GM18517 (cell line): Measurements from ENCODE around the gene SIMC1.

Source experiments
- ATAC-seq: cut with Tn5 transposase; IDR thresholded peaks from one replicate; pipeline ENCODE4 v1.9.1; 2021; ENCODE audit warnings: mild to moderate bottlenecking, moderate library complexity; ENCODE audit not compliant: unreplicated experiment

Gene SIMC1

DNA sequence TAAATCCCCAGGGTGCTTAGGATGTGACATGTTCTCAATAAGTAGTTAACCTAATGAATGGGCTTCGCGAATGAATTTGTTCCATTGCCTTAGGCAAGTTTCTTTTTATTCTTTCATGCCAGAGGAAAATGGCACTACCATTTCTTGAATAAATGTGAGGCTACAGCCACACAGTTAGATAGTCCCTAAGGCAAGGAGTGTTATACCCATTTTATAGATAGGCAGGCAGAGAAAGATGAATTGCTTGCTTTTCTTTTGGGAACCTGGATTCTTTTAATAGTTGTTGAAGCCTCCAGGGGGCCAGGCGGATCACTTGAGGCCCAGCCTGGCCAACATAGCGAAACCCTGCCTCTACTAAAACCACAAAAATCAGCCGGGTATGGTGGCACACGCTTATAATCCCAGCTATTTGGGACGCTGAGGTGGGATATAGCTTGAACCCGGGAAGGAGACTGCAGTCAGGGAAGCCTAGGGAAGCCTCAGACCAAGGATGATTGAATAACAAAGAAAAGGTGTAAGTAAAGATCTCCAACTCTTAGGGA is 149.2 kb downstream of the SIMC1 start:
- ATAC-seq: no peak

DNA sequence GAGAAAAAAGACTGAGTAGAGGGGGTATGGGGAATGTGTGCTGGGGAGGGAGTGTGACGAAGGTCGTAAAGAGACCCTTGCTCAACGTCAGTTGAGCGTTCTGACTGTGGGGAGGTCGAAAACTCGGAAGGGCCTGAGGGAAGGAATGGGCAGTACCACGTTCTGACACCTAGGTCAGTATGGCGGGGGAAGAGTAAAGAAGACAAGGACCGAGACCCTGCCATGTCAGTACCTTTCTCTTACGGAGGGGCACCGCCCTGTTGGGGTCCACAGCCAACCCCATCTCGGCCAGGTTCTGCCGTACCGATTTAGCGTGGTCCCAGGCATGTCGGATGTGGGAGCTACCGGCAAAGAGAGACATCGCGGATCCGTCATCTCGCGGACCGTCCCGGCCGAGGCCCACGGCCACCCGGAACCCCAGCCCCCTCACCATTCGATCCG is 149.8 kb downstream of the SIMC1 start:
- no peak for ATAC-seq

DNA sequence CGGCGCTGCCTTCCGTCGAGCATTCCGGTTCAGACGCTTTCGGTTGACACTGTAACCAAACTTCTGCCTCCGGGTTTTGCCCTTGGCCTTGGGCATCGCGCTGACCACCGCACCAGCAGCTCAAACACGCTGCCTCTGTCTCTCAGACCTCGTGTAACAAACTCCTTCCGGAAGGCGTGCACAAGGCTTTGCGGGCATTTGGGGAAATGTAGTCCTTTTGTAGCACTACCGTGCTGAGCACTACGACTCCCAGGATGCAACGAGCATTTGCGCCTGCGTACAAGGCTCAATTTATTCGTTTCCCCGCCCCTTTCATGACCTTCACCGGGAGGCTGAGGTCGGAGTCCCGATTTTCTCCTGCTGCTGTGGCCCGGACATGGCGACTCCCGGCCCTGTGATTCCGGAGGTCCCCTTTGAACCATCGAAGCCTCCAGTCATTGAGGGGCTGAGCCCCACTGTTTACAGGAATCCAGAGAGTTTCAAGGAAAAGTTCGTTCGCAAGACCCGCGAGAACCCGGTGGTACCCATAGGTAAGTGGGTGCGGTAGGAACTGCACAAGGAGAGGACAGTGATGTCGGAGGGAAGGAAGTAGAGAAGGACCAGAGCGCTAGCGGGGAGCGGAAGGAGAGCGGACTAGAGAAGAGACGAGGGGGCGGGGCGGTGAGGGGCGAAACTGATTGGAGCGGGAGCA is 150.4 kb downstream of the SIMC1 start, which contains the start of the genes HIGD2A and NOP16:
Gene HIGD2A, plus strand, starts transcription at position 308 of the 691 bp plus-strand sequence. Its CDS starts 69 bp downstream, at position 377.
Gene NOP16, minus strand, starts transcription at position 155 of the 691 bp plus-strand sequence. Its CDS starts 59 bp downstream, at position 96.
- ATAC-seq: peak; percentile 84

DNA sequence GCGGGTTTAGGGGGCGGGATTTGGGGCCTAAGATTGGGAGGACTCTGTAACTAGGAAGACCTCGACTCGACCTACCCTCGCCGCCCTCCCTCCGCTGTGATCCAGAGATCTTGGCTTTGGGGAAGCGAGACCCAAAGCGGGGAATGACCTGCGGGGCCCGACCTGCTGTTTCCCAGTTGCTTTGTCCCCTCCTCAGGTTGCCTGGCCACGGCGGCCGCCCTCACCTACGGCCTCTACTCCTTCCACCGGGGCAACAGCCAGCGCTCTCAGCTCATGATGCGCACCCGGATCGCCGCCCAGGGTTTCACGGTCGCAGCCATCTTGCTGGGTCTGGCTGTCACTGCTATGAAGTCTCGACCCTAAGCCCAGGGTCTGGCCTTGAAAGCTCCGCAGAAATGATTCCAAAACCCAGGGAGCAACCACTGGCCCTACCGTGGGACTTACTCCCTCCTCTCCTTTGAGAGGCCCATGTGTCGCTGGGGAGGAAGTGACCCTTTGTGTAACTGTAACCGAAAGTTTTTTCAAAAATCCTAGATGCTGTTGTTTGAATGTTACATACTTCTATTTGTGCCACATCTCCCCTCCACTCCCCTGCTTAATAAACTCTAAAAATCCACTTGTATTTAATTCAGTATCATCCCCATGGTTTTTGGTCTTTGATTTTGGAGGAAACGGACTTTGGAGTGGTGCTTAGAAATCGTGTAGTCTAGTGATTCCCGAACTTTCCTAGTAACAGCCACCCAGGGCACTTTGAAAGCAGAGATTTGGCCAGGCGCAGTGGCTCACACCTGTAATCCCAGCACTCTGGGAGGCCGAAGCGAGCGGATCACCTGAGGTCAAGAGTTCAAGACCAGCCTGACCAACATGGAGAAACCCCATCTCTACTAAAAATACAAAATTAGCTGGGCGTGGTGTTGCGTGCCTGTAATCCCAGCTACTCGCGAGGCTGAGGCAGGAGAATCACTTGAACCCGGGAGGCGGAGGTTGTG is 151.2 kb downstream of the SIMC1 start:
- ATAC-seq: peak; percentile 32

DNA sequence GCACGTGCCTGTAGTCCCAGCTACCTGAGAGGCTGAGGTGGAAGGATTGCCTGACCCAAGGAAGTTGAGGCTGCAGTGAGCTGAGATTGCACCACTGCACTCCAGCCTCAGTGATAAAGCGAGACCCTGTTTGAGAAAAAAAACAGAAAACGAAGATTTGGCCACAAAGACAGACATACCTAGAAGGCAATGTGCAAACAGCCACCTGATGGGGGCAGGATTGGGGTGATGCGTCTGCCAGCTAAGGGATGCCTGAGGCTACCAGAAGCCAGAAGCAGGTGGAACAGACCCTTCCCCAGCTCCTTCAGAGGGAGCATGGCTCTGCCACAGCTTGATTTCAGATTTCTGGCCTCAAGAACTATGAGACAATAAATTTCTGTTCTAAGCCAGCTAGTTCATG is 153.3 kb downstream of the SIMC1 start:
- ATAC-seq: no peak

DNA sequence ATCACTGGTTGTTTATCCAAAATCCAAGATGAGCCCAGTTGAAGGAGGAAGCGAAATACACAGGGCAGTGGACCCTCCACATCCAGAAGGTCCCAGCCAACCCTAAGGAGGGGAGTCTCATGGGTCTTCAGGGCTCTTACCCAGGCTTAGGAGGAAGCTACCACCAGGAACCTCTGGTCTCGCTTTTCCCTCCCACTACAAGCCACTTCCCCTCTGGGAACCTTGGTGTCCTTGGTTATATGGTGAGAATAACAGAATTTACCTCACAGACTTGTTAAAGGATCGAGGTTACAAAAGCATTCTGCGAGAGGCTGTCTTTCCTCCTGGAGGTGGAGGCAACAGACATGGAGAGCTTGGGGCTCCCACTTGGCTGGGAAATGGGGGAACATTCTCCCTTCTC is 153.8 kb downstream of the SIMC1 start:
- no peak for ATAC-seq

DNA sequence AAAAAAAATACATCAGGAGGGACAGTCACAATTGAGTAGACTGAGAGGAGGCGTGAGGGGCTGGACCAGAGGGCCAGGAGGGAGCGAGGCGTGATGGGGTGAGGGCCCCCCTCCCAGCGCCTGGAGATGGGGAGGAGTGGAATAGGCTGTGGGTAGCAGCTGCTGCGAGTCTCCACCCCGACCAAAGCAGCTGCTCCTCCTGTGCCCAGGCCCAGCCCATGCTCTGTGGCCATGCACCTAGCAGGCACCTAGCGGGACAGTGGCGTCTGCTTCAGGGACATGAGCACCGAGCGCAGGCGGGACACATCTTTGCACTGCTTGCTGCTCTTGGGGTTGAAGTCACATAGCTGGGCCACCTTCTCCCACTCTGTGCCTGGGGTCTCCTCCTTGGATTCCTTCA is 154.3 kb downstream of the SIMC1 start:
- no peak for ATAC-seq

DNA sequence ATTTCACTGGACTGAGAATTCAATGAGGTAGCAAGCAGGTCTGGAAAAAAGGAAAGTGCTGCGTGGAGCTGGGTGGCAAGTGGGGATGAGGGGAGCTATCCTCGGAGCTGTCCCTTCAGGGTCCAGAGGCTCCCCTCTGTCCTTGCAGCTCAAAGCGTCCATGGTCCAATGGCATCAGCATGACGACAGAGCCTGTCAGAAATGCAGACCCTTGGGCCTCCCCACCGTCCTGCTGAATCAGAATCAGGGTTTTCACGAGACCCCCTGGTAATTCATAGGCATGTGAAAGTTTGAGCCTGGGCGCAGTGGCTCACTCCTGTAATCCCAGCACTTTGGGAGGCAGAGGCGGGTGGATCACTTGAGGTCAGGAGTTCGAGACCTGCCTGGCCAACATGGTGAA is 155.9 kb downstream of the SIMC1 start:
- no peak for ATAC-seq

DNA sequence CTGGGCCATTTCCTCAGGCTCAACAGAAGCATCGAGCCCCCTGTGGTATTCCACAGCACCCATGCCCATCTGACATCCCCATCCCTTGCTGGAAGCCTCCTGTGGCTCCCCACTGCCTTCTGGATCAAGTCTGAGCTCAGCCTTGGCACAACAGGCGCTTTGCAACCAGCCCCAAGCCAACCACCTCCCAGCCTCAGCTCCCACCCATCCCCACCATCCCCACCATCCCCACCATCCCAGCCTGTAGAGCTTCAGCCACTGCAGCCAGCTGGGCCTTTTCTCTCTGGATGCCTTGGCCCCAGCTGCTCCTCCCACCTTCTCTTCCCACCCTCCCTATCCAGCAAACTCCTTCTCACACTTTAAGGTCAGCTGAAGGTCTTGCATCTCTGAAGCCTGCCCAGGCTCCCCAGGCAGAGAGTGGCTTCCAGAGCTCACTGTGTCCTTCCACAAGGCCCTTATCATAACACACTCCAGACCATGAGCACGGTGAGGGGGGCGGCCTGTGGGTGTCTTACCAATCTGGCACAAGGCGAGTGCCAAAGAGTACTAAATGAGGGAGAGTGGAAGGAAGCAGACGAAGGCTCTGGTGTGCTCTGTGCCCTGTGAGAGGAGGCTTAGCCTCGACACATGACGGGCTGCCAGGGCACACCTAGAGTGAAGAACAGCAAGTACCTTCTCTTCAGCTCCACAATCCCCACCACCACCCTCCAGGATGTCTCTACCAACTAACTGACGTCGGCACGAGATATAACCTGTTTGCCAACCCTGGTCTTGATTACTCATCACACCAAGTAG is 156.9 kb downstream of the SIMC1 start:
- no peak for ATAC-seq
